ENCODE results near the gene HTATSF1. TPM values are rescaled to one million over a fixed set of nuclear protein-coding genes. Genes with fewer than 3 reads are reported as not detected.
A peak's percentile ranks its signal among the peaks of the same experiment; 100 is the strongest.

HTATSF1 gene
- total RNA-seq = 10 to 100 TPM; 62.1 to 76.5 (median 69.4) TPM

GRCh38 chrX:136497556-136498052, at the start of gene HTATSF1:
Gene HTATSF1, plus strand, starts transcription at chrX:136497592. Its CDS starts 93 bp downstream, at chrX:136497685.
- Histone ChIP-seq H3K9me3 (no peaks in the 10 kb centered on the region), H3K4me3 (peak within 1 kb of the TSS; percentile 67 to 87), H3K36me3 (peaks cover 0 to 24% of the 10 kb centered on the region in 2 donors), H3K27ac (peak within 1 kb of the TSS; percentile 93 to 98 (median 96)), H3K4me1 (peaks cover 0 to 16% (median 0%) of the 10 kb centered on the region in 3 donors), H3K27me3 (no peaks in the 10 kb centered on the region)
- no peak for TF ChIP-seq CTCF (IDR thresholded peaks at IDR 0.05)
- TF ChIP-seq POLR2AphosphoS5 (IDR thresholded peaks at IDR 0.05) = peak; percentile 34
- WGBS, 2 donors (ENCODE audit: low coverage in 1 of 2) = 0 to 37% methylated on average over 2 to 4 of the region's 35 CpGs
- peak; percentile 4 for ATAC-seq

GRCh38 chrX:136447968-136448367, 49.4 kb upstream of the HTATSF1 start:
- Histone ChIP-seq H3K27me3 (no peaks in the 10 kb centered on the region), H3K9me3 (no peaks in the 10 kb centered on the region), H3K4me3 (no peak overlapping the region), H3K36me3 (no peaks in the 10 kb centered on the region), H3K27ac (no peak overlapping the region), H3K4me1 (no peaks in the 10 kb centered on the region)
- no peak for ATAC-seq
- no peak for TF ChIP-seq EP300 (IDR thresholded peaks at IDR 0.05)
- TF ChIP-seq POLR2A (IDR thresholded peaks at IDR 0.05) = no peak
- no peak for TF ChIP-seq CTCF (IDR thresholded peaks at IDR 0.05)
- TF ChIP-seq POLR2AphosphoS5 (IDR thresholded peaks at IDR 0.05) = no peak

- H3K4me3 ChIP-seq = no peak overlapping the region
- no peak overlapping the region for H3K27ac ChIP-seq
- H3K4me1 ChIP-seq = no peaks in the 10 kb centered on the region
- H3K9me3 ChIP-seq = no peaks in the 10 kb centered on the region
- ATAC-seq = no peak
- TF ChIP-seq EP300 (IDR thresholded peaks at IDR 0.05) (no peak), POLR2A (IDR thresholded peaks at IDR 0.05) (no peak), CTCF (IDR thresholded peaks at IDR 0.05) (no peak), POLR2AphosphoS5 (IDR thresholded peaks at IDR 0.05) (no peak)
- WGBS, 2 donors (ENCODE audit: low coverage in 1 of 2) = 45 to 70% methylated on average over 6 to 8 of the region's 8 CpGs
- H3K36me3 ChIP-seq = no peaks in the 10 kb centered on the region
- no peaks in the 10 kb centered on the region for H3K27me3 ChIP-seq
These were observed 47.2 kb upstream of the HTATSF1 start for GRCh38 chrX:136450050-136450830.

GRCh38 chrX:136452614-136453013, 44.8 kb upstream of the HTATSF1 start:
- no peaks in the 10 kb centered on the region for H3K36me3 ChIP-seq
- no peaks in the 10 kb centered on the region for H3K4me1 ChIP-seq
- no peak for ATAC-seq
- WGBS, 2 donors (ENCODE audit: low coverage in 1 of 2) = 60 to 90% methylated on average over 1 of the region's 5 CpGs
- H3K4me3 ChIP-seq = no peak overlapping the region
- H3K27me3 ChIP-seq = no peaks in the 10 kb centered on the region
- H3K9me3 ChIP-seq = no peaks in the 10 kb centered on the region
- no peak overlapping the region for H3K27ac ChIP-seq
- TF ChIP-seq EP300 (IDR thresholded peaks at IDR 0.05) (no peak), POLR2A (IDR thresholded peaks at IDR 0.05) (no peak), POLR2AphosphoS5 (IDR thresholded peaks at IDR 0.05) (no peak)

- Histone ChIP-seq H3K36me3 (no peaks in the 10 kb centered on the region), H3K4me1 (no peaks in the 10 kb centered on the region), H3K27ac (no peak overlapping the region), H3K9me3 (no peaks in the 10 kb centered on the region), H3K27me3 (no peaks in the 10 kb centered on the region), H3K4me3 (no peak overlapping the region)
- no peak for ATAC-seq
- TF ChIP-seq CTCF (IDR thresholded peaks at IDR 0.05) (no peak), POLR2A (IDR thresholded peaks at IDR 0.05) (no peak), EP300 (IDR thresholded peaks at IDR 0.05) (no peak), POLR2AphosphoS5 (IDR thresholded peaks at IDR 0.05) (no peak)
- 63 to 100% methylated on average over 1 of the region's 1 CpG for WGBS, 2 donors (ENCODE audit: low coverage in 1 of 2)
These were observed 44.3 kb upstream of the HTATSF1 start for GRCh38 chrX:136453114-136453513.
